GM20000 (cell line): ENCODE results near the gene SLC2A9.

Source experiments
- DNase-seq: peaks from one replicate; pipeline ENCODE4 v3.0.0; 2012; ENCODE audit warnings: low spot score
- TF ChIP-seq, protein P1 (sequence below): IDR thresholded peaks from 2 replicates; pipeline ENCODE4 v1.5.1; 2012; ENCODE audit warnings: mild to moderate bottlenecking, control low read depth; ENCODE audit errors: extremely low read depth, missing control alignments

The SLC2A9 gene

DNA sequence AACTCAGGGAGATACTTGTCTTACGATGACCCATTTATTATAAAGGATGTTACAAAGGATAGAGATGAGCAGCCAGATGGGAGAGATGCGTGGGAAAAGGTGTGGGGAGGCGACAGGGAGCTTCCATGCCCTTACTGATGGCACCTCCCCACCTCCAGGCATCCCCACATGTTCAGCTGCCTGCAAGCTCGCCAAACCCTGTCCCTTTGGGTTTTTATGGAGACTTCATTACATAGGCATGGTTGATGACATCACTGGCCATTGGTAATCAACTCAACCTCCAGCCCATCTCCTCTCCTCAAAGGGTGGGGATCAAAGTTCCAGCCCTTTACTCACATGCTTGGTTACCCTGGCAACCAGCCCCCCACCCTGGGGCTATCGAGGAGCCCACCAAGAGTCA is 29.4 kb upstream of the SLC2A9 start:
- TF ChIP-seq, protein P1, sequence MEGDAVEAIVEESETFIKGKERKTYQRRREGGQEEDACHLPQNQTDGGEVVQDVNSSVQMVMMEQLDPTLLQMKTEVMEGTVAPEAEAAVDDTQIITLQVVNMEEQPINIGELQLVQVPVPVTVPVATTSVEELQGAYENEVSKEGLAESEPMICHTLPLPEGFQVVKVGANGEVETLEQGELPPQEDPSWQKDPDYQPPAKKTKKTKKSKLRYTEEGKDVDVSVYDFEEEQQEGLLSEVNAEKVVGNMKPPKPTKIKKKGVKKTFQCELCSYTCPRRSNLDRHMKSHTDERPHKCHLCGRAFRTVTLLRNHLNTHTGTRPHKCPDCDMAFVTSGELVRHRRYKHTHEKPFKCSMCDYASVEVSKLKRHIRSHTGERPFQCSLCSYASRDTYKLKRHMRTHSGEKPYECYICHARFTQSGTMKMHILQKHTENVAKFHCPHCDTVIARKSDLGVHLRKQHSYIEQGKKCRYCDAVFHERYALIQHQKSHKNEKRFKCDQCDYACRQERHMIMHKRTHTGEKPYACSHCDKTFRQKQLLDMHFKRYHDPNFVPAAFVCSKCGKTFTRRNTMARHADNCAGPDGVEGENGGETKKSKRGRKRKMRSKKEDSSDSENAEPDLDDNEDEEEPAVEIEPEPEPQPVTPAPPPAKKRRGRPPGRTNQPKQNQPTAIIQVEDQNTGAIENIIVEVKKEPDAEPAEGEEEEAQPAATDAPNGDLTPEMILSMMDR: no peak
- no peak for DNase-seq

DNA sequence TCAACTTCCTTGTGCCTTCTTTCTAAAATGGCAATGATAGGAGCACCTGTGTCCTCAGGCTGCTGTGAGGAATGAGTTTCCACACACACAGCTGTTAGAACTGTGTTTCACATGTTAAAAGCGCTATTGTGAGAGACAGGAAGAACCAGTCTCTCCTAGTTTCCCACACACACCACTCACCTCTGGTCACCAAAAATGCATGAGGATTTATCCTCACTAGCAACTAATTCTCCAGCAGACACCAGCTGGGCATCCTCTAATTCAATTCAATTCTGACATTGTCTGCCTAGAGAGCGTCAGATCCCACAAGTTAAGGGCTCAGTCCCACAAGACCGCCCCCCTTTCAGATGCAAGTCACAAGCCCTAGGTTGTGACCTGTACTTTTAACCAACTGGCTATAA is 29.0 kb upstream of the SLC2A9 start:
- TF ChIP-seq, protein P1: no peak

DNA sequence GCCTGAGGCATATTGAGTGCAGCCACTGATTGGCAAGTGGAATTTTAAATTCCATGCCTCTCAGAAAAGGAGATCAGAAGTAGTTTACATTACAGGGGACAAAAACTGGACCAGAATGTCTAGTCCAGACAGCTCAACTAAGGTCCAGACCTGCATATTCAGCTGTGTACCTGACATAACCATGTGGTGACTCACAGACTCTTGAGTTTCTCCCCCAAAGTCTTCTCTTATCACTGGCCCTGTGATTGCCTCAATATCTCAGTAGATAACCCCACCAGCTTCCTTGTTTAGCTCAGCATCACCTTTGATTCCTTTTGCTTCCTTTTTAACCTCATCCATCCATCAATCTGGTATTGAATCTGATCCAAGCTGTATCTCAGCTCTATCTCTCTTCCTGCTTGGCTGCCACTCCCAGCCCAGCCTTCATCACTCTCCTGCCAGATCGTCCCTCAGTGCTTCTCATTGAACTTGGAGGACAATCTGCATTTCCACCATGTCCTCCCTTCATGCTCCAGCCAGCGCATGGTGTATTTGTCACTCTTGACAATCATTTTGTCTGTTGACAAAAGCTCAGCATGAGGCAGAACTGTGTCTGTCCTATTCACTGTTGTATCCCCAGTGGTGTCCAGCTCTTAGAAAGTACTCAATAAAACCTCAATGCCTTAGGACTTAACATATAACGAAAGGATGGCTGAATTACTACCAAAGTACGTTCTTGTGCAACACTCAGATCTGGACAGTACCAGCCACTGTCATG is 27.8 kb upstream of the SLC2A9 start:
- no peak for DNase-seq
- TF ChIP-seq, protein P1: no peak

More for the DNA sequence above, 29.0 kb upstream of the SLC2A9 start:
- DNase-seq: no peak

DNA sequence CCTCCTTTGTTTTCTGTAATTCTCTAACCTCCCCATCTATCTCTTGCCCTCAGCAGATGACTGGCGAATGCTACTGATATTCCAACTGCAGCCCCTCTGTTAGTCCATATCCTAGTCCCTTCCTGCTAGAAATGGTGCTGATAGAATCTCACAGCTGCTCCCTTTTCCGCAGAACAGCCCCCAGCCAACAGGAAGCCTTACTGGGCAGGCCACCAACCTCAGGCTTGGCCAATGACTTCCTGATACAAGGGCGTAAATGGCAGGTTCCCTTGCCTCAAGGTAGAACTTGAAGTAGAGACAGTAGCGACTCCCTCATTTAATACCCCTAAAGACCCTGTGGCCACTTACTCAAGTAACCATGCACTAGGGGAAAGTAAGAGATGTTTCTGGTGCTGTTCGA is 26.7 kb upstream of the SLC2A9 start:
- TF ChIP-seq, protein P1: no peak
- DNase-seq: no peak

DNA sequence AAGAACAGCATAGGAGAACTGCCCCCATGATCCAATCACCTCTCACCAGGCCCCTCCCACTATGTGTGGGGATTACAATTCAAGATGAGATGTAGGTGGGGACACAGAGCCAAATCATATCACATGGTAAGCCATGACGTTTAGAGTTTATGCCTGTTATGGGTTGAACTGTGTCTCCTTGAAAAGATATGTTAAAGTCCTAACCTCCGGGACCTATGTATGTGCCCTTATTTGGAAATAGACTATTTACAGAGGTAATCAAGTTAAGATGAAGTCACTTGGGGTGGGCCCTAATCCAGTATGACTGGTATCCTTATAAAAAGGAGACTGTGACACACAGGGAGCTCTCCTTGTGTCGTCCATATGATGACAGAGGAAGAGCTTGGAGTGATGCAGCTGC is 25.2 kb upstream of the SLC2A9 start:
- DNase-seq: no peak
- TF ChIP-seq, protein P1: no peak

DNA sequence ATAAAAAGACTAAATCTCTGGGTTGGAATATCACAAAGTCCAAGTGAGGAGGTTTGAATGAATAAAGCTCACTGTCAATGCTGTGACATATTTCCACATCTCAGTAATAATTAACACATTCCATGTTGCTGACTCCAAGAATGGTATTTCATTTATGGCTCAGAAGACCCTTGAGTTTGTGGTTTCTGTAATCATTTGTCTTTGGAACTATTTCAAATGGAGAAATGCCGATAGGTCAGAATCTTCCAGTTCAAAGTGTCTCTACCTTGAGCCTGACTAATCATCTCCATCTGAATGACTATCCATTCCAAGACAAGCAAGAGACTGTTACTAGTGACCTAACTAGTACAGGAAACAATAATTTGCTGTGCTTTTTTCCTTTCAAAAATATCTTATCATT is 24.2 kb upstream of the SLC2A9 start:
- TF ChIP-seq, protein P1: no peak
- DNase-seq: no peak

DNA sequence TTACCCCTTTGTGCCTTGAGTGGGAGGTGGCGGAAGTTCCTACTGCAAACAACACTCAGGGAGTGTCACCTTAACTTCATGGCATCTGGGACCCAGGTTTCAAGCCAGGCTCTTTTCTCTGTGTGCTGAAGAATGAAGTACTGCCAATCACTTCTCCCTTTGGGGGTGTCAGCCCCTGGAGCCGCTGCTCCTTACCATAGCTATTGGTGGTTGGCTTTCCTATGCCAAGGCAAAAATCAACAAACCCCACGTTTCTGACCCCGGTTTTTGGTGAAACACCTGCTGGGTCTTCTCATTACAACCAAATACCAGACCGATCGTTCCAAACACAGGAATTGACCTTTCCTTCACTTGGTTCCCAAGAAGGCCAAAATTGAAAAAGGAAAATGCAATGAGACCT is 19.7 kb upstream of the SLC2A9 start:
- no peak for DNase-seq
- TF ChIP-seq, protein P1: no peak
